ENCODE data around the gene ZCWPW1.
"Not testable (repeated sequence)": the region's sequence is repeated elsewhere in the genome, so short reads cannot be mapped to it uniquely, and the experiment has no call there.

Gene ZCWPW1

DNA sequence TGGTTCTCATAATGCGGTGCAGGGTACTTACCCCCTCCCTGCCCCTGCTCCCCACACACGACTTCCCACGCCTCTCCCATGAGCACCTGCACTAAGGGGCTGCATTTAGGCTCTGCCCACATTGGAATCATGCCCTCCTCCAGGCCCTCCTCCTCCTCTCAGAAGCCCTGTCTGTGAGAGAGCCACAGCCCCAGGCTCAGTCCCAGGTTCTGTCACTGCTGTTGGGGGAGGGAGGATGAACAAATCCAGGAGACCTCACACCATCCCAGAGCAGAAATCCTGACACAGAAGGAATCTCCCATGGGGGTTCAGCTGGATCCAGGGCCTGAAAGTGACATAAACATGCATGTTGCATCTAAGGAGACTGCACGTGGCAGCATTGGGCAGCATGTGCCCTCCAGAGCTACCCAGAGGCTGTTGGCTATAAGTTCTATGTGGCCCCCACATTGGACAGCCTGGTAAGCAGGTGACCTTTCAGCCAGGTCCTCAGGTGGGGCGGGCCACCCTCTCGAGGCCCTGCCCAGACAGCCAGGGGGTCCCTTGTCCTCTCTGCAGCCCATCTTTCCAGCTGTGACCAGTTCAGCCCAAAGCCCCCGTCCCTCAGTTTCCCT is 56.8 kb downstream of the ZCWPW1 start:
- DNase-seq: no peak

DNA sequence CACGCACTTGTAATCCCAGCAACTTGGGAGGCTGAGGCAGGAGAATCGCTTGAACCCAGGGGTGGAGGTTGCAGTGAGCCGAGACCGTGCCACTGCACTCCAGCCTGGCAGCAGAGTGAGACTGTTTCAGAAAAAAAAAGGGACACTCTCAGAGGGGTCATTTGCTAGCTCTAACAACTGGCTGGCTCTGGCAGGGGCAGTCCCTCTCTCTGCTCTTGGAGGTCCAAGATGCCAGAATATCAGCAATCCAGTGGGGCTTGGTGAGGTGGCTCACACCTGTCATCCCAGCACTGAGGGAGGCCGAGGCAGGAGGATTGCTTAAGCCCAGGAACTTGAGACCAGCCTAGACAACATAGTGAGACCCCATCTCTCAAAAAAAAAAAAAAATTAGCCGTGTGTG is 57.8 kb downstream of the ZCWPW1 start:
- no peak for DNase-seq

DNA sequence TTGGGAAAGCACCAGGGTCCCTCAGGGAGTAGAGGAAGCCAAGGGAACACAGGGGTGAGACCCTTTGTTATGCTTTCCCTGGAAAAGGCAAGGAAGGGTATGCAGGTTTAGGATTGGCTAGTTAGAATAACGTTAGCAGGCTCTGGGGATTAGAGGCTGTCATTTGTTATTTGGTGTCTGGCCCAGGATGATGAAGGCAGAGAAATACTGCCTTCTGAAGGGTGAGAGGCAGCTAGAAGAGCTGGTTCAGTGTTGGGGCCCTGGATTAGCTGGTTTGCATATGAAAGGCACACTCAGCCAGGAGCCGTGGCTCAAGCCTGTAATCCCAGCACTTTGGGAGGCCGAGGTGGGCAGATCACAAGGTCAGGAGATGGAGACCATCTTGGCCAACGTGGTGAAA is 58.2 kb downstream of the ZCWPW1 start:
- DNase-seq: no peak

DNA sequence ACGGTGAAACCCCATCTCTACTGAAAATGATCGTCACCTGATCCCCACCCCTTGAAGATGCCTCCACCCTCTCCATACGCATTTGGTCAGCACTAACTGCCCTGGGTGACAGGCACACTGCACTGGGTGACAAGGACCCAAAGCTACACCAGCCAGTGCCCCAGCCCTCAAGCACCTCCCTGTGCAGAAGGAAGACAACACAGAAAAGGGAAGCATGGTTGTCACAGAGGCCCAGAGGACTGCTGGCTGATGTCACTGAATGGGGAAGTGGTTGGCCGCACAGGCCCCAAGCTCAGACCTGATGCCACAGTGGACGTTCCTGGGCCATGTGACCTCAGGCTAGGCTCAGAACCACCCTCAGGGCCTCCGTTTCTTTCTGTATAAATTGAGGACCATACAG is 59.4 kb downstream of the ZCWPW1 start:
- no peak for DNase-seq

DNA sequence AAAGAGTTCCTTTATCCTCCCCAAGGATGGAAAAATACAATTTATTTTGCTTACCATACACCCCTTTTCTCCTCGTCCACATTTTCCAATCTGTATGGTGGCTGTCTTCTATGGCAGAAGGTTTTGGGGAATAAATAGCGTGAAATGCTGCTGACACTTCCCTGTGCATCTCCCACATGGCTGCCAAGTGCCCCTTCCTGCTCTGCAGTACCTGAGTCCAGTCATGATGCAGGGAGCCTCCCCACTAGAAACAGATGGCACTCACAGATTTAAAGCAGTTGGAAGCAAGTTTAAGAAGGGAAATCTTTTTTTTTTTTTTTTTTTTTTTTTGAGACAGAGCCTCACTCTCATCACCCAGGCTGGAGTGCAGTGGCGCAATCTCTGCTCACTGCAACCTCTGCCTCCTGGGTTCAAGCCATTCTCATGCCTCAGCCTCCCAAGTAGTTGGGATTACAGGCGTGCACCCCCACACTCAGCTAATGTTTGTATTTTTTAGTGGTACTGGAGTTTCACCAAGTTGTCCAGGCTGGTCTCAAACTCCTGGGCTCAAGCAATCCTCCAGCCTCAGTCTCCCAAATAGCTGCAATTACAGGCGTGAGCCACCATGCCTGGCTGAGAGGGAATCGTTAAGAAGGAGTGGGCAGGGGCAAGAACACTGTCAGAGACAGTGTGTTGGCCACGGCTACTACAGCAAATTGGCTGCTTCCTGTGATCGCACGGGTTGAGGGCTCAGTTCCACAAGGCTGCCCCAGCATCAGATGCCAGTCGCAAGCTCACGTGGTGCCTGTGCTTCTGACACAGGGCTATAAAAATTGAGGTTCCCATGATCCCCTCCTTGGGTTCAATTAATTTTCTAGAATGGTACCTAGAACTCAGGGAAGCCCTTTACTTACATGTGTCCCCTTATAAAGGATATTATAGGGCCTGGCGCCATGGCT is 60.6 kb downstream of the ZCWPW1 start:
- DNase-seq: no peak

DNA sequence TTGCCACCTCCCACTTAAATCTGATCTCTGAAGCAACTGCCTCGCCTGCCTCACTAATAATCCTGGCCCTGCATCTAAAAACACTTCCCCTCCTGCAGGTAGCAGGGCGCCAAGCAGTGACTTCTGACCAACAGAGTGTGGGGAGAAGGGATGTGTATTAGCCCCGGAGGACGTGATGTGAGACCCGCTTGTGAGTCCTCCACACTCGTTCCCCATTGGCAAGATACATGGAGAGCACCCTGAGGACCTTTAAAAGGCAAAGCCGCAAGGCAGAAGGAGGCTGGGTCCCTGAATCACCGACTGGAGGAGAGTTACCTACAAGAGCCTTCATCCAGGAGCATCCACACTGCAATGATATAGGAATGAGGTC is 61.3 kb downstream of the ZCWPW1 start:
- DNase-seq: no peak

DNA sequence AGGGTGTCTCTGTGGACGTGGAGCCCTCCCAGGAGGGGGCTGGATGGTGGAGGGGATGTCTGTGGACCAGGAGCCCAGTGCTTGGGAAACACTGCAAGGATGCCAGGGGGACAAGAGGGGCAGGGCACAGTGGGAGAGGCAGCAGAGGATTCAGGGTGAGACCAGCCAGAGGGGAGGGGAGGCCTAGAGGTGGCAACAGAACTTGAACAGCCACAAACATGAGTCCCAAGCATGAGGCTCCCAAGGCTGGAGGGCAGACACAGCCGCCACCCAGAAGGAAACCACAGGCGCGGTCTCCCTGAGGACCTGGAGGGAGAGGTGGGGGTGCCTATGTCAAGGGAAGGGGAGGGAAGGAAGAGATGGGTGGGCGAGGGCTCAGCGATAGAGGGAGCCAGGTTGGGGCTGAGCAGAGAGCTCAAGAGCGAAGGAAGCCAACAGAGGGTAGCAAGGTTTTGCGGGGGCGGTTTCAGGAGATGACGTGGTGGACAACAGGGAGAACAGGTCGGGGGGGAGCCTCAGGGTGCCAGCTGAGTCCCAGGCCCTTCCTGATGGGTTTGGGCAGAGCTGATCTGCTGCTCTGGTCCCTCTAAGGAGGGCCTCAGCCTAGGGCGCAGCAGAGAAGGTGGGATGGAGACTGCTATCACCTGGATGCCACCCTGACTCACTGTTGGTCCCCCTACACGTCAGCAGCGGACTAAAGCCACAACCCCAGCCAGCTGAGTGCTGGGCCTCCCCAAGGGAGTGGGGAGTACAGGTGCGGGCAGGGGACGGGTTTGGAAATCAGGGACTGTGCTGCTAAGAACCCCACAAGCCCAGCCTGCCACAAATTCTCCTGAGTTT is 61.9 kb downstream of the ZCWPW1 start:
- no peak for DNase-seq

DNA sequence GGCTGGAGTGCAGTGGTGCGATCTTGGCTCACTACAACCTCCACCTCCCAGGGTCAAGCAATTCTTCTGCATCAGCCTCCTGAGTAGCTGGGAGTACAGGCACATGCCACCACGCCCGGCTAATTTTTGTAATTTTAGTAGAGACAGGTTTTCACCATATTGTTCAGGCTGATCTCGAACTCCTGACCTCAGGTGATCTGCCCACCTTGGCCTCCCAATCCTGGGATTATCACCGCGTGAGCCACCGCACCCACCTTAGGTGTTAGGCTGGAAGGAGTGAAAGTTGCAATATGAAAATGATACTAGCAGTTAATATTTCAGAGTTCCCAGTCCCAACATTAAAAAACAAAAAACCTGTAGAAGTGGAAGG is 62.5 kb downstream of the ZCWPW1 start:
- not testable (repeated sequence) for DNase-seq

DNA sequence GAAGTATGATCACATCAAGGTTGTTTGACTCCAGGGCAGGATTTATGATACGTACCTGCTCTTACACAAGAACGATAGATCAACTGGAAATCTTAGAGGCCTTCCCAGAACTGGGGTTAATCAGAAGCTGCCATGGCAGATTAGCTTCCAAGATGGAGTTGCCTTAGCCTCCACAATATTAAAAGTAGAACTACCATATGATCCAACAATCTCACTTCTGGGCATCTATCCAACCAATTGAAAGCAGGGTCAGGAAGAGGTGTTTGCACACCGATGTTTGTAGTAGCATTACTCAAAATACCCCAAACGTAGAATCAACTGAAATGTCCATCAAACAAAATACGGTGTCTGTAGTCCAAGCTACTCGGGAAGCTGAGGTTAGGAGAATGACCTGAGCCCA is 64.0 kb downstream of the ZCWPW1 start:
- no peak for DNase-seq

DNA sequence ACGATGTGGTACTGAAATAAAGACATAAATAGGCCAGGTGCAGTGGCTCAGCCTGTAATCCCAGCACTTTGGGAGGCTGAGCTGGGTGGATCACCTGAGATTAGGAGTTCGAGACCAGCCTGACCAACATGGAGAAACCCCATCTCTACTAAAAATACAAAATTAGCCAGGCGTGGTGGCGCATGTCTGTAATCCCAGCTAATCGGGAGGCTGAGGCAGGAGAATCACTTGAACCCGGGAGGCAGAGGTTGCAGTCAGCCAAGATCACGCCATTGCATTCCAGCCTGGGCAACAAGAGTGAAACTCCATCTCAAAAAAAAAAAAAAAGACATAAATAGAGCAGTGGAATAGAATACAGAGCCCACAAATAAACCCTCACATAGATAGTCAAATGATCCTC is 64.7 kb downstream of the ZCWPW1 start:
- DNase-seq: not testable (repeated sequence)

DNA sequence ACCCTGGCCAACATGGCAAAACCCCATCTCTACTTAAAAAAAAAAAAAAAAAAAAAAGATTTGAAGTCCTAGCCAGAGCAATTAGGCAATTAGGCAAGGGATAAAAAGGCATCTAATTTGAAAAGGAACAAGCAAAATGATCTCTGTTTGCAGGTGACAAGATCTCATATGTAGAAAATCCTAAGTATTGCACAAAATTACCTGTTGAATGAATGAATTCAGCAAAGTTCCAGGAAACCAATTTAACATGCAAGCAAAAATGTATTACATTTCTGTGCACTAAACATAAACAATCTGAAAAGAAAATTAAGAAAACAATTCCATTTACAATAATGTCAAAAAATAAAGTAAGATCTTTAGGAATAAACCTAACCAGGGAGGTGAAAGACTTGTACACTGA is 65.4 kb downstream of the ZCWPW1 start:
- no peak for DNase-seq

DNA sequence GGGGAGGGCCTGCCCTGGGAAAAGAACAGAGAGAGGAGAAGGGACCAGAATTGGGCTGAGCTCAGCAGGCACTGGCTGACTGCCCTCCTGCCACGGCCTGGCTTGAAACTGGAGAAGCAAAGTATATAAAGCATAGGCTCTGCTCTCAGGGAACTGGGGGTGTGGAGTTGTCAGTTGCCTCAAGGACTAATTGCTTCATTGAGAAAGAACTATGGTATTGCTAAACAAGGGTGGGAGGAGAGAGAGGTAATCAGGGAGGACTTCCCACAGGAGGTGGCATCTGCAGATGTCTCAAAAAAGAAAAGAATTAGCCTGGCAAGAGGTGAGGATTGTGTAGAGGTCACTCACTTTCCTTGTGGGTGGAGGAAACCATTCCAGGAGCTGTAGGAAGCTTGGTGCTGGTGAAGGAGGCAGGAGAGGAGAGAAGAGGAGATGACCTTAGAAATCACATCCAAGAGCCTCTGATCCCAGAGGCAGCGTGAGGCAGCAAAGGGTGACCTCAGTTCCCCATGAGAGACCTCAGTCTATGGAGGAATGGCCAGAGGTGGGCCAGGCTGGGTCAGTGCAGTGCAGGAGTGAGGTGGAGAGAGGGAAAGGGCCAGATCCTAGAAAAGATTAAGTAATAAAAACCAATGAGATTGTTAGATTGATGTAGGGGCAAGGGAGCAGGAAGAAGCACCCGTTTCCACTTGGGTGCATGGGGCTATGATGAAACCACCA is 68.2 kb downstream of the ZCWPW1 start:
- DNase-seq: no peak

DNA sequence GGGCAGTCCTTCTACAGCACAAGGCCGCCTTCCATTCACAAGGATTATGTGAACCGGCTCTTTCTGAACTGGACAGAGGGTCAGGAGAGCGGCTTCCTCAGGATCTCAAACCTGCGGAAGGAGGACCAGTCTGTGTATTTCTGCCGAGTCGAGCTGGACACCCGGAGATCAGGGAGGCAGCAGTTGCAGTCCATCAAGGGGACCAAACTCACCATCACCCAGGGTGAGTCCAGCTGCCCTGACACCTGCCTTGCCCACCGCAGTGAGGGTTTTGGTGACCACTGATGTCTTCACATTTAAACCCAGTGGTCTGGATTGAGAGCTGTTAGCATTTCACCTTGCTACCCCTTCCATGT is 69.7 kb downstream of the ZCWPW1 start:
- DNase-seq: no peak

DNA sequence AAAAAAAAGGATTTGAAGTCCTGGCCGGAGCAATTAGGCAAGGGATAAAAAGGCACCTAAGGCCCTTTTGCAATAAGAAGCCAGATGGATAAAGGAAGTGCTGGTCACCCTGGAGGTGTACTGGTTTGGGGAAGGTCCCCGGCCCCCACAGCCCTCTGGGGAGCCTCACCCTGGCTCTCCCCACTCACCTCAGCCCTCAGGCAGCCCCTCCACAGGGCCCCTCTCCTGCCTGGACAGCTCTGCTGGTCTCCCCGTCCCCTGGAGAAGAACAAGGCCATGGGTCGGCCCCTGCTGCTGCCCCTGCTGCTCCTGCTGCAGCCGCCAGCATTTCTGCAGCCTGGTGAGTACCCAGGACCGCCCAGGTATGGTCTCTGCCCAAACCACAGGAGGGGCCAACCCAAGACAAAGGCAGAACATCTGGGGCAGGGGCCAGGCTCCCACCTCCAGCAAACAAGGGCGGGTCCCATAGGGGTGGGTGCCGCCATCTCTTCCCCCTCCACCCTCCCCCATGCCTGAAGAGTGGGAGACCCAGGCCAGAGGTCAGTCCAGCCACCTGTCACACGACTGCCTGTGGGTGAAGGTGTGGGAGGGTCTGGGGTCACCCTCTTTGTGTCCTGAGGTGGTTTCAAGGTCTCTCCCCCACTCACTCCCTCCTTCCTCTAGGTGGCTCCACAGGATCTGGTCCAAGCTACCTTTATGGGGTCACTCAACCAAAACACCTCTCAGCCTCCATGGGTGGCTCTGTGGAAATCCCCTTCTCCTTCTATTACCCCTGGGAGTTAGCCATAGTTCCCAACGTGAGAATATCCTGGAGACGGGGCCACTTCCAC is 70.3 kb downstream of the ZCWPW1 start, which contains the start of gene PILRB:
Gene PILRB, plus strand, starts transcription at position 91 of the 830 bp plus-strand sequence. Its CDS starts 186 bp downstream, at position 277.
- no peak for DNase-seq

DNA sequence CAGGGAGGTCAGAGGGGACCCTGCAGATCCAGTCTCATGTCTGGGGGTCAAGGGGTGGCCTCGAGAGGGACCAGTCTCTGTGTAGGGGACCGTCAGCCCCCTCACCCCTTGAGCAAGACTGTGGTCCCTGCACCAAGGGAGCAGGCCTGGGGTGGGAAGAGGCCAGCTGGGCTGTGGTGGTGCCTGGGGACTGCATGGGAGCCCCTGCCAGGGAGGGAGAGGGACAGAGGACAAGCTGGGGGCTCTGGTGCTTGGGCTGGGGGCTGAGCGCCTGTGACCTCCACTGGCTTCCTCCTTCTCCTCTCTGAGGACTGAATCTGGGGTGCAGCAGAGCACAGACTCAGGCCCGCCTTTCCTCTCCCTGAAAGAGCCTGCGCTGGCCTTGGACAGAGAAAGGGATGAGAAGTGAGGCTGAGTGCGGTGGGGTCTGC is 71.4 kb downstream of the ZCWPW1 start:
- DNase-seq: no peak

DNA sequence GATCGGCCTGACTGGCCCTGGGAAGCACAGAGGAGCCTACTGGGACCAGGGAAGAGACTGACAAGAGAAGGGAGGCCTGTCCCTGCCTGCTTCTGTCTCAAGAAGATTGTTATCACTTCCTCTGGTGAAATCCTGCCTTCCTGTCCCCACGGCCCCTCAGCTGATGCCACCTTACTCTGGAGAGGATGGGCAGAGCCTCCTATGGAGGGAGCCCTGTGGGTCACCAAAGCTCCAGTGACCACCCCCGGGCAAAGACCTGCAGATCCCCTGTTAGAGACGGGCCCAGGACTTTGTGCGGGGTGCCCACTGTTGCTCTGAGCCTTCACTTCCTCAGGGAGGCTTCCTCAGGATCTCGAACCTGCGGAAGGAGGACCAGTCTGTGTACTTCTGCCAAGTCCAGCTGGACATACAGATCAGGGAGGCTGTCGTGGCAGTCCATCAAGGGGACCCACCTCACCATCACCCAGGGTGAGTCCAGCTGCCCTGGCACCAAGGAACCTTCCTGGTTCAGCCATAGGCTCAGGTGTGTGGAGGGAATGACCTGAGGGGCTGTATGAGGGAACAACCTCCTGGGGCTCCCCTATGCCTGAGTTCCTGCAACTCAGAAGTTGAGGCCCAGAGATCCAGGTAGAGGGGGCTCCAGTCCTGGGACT is 72.0 kb downstream of the ZCWPW1 start:
- no peak for DNase-seq

DNA sequence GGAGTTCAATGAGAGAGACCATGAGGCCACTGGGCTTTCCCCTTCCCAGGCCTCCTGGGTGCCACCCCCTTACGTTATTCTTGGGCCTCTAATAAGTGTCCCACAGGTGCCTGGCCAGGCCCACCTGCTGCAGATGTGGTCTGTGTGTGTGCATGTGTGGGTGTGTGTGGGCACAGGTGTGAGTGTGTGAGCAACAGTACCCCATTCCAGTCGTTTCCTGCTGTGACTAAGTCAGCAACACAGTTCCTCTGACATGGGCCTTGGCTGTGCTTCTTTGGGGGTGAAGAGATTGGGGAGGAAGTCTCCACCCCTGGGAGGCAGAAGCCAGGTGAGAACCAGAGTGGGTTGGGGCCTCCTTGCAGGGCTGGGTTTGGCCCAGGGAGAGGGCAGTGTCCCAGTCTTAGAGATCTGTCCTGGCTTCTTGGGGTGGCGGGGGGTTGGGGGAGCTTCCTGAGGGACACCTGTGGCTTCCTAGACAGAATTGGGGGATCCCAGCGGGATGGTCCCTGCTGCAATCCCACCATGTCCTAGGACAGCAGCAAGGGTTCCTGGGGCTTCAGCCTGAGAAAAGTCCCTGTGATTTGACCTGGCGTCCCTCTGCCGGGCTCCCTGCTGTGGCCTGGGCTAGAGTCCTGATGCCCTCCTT is 74.7 kb downstream of the ZCWPW1 start:
- no peak for DNase-seq

DNA sequence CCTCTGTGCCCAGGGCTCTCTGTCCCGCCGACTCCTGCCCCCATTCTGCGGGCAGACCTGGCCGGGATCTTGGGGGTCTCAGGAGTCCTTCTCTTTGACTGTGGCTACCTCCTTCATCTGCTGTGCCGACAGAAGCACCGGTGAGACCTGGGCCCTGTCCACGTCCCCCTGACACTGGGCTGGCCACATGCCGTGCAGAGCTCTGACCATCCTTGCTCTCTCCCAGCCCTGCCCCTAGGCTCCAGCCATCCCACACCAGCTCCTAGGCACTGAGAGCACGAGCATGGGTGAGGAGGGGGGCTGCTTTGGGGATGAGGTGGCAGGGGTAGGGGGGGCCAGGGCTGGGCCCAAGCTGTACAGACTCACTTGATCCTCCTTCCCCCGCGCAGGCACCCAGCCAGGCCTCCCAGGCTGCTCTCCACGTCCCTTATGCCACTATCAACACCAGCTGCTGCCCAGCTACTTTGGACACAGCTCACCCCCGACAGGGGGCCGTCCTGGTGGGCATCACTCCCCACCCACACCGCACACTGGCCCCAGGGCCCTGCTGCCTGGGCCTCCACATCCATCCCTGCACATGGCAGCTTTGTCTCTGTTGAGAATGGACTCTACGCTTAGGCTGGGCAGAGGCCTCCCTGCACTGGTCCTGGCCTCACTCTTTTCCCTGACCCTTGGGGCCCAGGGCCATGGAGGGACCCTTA is 75.4 kb downstream of the ZCWPW1 start:
- DNase-seq: no peak

DNA sequence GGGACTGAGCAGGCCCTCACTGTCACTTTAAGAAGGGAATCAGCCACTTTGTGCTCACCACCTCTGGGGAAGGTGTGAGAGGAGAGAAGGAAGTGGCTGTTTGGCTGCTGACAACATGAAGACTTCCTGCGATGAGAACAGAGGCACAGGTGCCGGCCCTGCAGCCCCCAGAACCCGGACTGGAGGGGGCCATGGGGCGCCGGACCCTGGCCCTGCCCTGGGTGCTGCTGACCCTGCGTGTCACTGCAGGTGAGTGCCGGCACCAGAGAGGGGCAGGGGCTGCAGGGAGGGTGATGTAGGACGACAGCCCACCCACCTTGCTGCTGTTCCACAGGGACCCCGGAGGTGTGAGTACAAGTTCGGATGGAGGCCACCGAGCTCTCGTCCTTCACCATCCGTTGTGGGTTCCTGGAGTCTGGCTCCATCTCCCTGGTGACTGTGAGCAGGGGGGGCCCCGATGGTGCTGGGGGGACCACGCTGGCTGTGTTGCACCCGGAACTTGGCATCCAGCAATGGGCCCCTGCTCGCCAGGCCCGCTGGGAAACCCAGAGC is 76.2 kb downstream of the ZCWPW1 start:
- DNase-seq: not testable (repeated sequence)

DNA sequence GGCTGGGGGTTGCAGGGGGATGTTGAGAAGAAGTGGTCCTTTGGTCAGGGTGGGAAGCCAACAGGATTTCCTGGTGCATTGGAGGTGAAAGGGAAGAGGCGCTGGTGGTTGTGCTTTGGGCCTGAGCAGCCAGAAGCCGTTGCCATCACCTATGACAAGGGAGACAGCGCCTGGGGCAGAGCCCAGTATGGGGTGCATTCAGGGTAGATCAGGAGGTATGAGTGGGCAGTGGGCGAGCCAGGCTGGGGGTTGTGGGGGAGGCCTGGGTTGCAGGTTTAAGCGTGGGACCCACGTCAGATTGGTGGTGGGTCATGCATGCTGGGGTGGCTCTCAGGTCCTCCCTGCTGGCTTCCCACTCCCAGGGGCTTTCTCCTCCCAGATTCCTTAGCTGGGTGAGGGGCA is 76.8 kb downstream of the ZCWPW1 start:
- DNase-seq: no peak
